Endothelial cell (in vitro differentiated cells): ENCODE results near the gene HHAT. TPM values are rescaled to one million over a fixed set of nuclear protein-coding genes. Genes with fewer than 3 reads are reported as not detected.

Experiments
- DNase-seq: peaks from one replicate; pipeline ENCODE4 v3.0.0; 2021; ENCODE audit warnings: low spot score
- H3K27ac Mint-ChIP-seq: one replicate; pipeline ENCODE4 v1.8.0; 2021; ENCODE audit warnings: mixed read lengths, inconsistent platforms; ENCODE audit not compliant: unreplicated experiment
- H3K27me3 Mint-ChIP-seq: one replicate; pipeline ENCODE4 v1.8.0; 2021; ENCODE audit warnings: mild to moderate bottlenecking, moderate library complexity, mixed read lengths, inconsistent platforms; ENCODE audit not compliant: unreplicated experiment
- H3K36me3 Mint-ChIP-seq: one replicate; pipeline ENCODE4 v1.8.0; 2021; ENCODE audit warnings: mild to moderate bottlenecking, low read depth, mixed read lengths, inconsistent platforms; ENCODE audit not compliant: unreplicated experiment
- H3K4me1 Mint-ChIP-seq: one replicate; pipeline ENCODE4 v1.8.0; 2021; ENCODE audit warnings: mild to moderate bottlenecking, mixed read lengths, inconsistent platforms; ENCODE audit not compliant: unreplicated experiment
- H3K4me3 Mint-ChIP-seq: one replicate; pipeline ENCODE4 v1.8.0; 2021; ENCODE audit warnings: mild to moderate bottlenecking, mixed read lengths, inconsistent platforms; ENCODE audit not compliant: unreplicated experiment
- H3K9me3 Mint-ChIP-seq: one replicate; pipeline ENCODE4 v1.8.0; 2021; ENCODE audit warnings: mixed read lengths, inconsistent platforms; ENCODE audit not compliant: unreplicated experiment
- total RNA-seq: library from RNA; stranded (reverse); fragmentation: NEBNext Ultra II Directional; extraction: Animal tissue kit (Norgen Biotek cat#: 25700); gene quantifications from one replicate; pipeline ENCODE4 v1.2.1, GENCODE V29; 2021; ENCODE audit not compliant: unreplicated experiment
- TF ChIP-seq, protein P1 (sequence below): fragments of 200-600 bp; sonication (generic); IDR thresholded peaks from one replicate; pipeline ENCODE4 v1.5.0; 2021; ENCODE audit warnings: antibody characterized with exemption; ENCODE audit not compliant: unreplicated experiment

The HHAT gene
- total RNA-seq, 1 donor from 2014 or later = 6.0 TPM

GRCh38 chr1:210617293-210617692 lies 288.6 kb downstream of the HHAT start:
- no peak for DNase-seq
- H3K36me3 Mint-ChIP-seq = no peaks in the 10 kb centered on the region
- TF ChIP-seq, protein P1, sequence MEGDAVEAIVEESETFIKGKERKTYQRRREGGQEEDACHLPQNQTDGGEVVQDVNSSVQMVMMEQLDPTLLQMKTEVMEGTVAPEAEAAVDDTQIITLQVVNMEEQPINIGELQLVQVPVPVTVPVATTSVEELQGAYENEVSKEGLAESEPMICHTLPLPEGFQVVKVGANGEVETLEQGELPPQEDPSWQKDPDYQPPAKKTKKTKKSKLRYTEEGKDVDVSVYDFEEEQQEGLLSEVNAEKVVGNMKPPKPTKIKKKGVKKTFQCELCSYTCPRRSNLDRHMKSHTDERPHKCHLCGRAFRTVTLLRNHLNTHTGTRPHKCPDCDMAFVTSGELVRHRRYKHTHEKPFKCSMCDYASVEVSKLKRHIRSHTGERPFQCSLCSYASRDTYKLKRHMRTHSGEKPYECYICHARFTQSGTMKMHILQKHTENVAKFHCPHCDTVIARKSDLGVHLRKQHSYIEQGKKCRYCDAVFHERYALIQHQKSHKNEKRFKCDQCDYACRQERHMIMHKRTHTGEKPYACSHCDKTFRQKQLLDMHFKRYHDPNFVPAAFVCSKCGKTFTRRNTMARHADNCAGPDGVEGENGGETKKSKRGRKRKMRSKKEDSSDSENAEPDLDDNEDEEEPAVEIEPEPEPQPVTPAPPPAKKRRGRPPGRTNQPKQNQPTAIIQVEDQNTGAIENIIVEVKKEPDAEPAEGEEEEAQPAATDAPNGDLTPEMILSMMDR = no peak

GRCh38 chr1:210618369-210618768 lies 289.7 kb downstream of the HHAT start:
- Mint-ChIP-seq H3K9me3 (no peaks in the 10 kb centered on the region), H3K27ac (no peak overlapping the region), H3K4me3 (no peak overlapping the region), H3K36me3 (no peaks in the 10 kb centered on the region), H3K4me1 (no peaks in the 10 kb centered on the region), H3K27me3 (peaks cover 1% of the 10 kb centered on the region)
- DNase-seq = no peak
- TF ChIP-seq, protein P1 = no peak

More at GRCh38 chr1:210617293-210617692, 288.6 kb downstream of the HHAT start:
- peaks cover 1% of the 10 kb centered on the region for H3K27me3 Mint-ChIP-seq
- no peaks in the 10 kb centered on the region for H3K9me3 Mint-ChIP-seq
- H3K27ac Mint-ChIP-seq = no peak overlapping the region
- H3K4me3 Mint-ChIP-seq = no peak overlapping the region
- no peaks in the 10 kb centered on the region for H3K4me1 Mint-ChIP-seq

GRCh38 chr1:210620867-210621488 lies 292.3 kb downstream of the HHAT start:
- Mint-ChIP-seq H3K36me3 (no peaks in the 10 kb centered on the region), H3K4me1 (no peaks in the 10 kb centered on the region), H3K27ac (no peak overlapping the region), H3K27me3 (peaks cover 1% of the 10 kb centered on the region), H3K9me3 (no peaks in the 10 kb centered on the region), H3K4me3 (no peak overlapping the region)
- DNase-seq = no peak
- TF ChIP-seq, protein P1 = no peak

- H3K27me3 Mint-ChIP-seq = peaks cover 1% of the 10 kb centered on the region
Measured at GRCh38 chr1:210621712-210622111, 293.0 kb downstream of the HHAT start.

DNA sequence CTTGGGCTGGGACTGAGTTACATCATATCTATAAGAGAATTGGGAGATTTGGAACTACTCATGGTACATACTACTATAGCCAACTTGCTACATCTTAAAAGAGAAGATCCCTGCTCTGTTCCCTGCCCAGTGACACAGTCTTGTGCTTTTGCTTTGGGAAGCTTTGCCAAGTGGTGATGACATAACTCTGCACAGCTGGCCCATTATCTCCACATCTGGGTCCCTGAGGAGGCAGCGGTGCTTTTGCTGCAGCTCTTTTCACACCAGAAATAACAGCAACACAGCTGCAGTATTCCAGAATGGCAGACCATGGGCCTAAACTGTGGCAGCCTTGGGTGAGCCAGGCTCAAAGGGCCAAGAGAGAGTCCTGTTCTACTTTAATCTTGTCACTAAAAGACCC lies 296.0 kb downstream of the HHAT start:
- TF ChIP-seq, protein P1 = no peak

More at GRCh38 chr1:210621712-210622111, 293.0 kb downstream of the HHAT start:
- DNase-seq = no peak
- Mint-ChIP-seq H3K4me3 (no peak overlapping the region), H3K4me1 (no peaks in the 10 kb centered on the region), H3K36me3 (no peaks in the 10 kb centered on the region), H3K9me3 (no peaks in the 10 kb centered on the region), H3K27ac (no peak overlapping the region)
- TF ChIP-seq, protein P1 = no peak

More for the DNA sequence above, 296.0 kb downstream of the HHAT start:
- no peak for DNase-seq
- H3K36me3 Mint-ChIP-seq = no peaks in the 10 kb centered on the region
- H3K9me3 Mint-ChIP-seq = no peaks in the 10 kb centered on the region
- H3K4me3 Mint-ChIP-seq = no peak overlapping the region
- peaks cover 1% of the 10 kb centered on the region for H3K27me3 Mint-ChIP-seq
- H3K27ac Mint-ChIP-seq = no peak overlapping the region
- H3K4me1 Mint-ChIP-seq = no peaks in the 10 kb centered on the region
